Measurements from ENCODE around the gene CAMTA1.

DNA sequence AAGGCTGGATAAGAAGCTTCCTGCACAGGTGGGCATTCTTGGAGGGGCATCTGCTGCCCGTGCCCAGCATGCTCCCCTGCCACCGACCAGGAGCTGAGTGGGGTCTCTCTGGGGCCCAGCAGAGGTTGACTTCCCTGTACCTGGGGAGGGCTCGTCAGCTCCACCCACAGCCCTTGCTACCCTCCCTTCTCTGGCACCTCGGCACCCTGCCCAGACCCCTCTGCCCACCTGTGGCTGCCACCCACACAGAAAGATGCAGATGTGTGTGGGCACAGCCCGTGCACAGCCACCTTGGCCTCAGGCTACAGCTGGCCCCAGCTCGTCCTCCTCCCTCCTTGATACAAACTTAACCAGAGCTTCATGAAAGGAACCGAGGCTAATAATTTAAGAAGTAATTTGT lies 744.7 kb downstream of the CAMTA1 start:
- TF ChIP-seq, protein P1, sequence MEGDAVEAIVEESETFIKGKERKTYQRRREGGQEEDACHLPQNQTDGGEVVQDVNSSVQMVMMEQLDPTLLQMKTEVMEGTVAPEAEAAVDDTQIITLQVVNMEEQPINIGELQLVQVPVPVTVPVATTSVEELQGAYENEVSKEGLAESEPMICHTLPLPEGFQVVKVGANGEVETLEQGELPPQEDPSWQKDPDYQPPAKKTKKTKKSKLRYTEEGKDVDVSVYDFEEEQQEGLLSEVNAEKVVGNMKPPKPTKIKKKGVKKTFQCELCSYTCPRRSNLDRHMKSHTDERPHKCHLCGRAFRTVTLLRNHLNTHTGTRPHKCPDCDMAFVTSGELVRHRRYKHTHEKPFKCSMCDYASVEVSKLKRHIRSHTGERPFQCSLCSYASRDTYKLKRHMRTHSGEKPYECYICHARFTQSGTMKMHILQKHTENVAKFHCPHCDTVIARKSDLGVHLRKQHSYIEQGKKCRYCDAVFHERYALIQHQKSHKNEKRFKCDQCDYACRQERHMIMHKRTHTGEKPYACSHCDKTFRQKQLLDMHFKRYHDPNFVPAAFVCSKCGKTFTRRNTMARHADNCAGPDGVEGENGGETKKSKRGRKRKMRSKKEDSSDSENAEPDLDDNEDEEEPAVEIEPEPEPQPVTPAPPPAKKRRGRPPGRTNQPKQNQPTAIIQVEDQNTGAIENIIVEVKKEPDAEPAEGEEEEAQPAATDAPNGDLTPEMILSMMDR (IDR thresholded peaks at IDR 0.05 in 2 of 3, conservative IDR thresholded peaks at IDR 0.05 in 1 of 3; ENCODE audit: borderline replicate concordance in 1 of 3, insufficient read depth in 1 of 3, low read depth in 2 of 3, low read length in 2 of 3): no peak
- TF ChIP-seq POLR2A (IDR thresholded peaks at IDR 0.05; ENCODE audit: borderline replicate concordance, extremely low read depth, insufficient read depth, insufficient read length) (no peak), EZH2 (IDR thresholded peaks at IDR 0.05) (no peak), JUND (IDR thresholded peaks at IDR 0.05) (no peak), POLR2AphosphoS5 (IDR thresholded peaks at IDR 0.05; ENCODE audit: low read depth, low read length) (no peak), RAD21 (IDR thresholded peaks at IDR 0.05; ENCODE audit: low read depth) (no peak), SRF (IDR thresholded peaks at IDR 0.05; ENCODE audit: low read depth) (no peak), EZH2phosphoT487 (IDR thresholded peaks at IDR 0.05; ENCODE audit: borderline replicate concordance) (no peak), SP1 (IDR thresholded peaks at IDR 0.05; ENCODE audit: low read depth) (no peak), SIN3A (IDR thresholded peaks at IDR 0.05; ENCODE audit: low read depth) (no peak), ZFX (IDR thresholded peaks at IDR 0.05) (no peak)

All from HCT116 (cell line).